GM18498 (cell line): ENCODE data around the gene ESPN.

Experiments used
- ATAC-seq: cut with Tn5 transposase; IDR thresholded peaks from one replicate; pipeline ENCODE4 v1.9.1; 2021; ENCODE audit warnings: mild to moderate bottlenecking, moderate library complexity; ENCODE audit not compliant: unreplicated experiment

The ESPN gene

GRCh38 chr1:6508816-6509189, 84.2 kb downstream of the ESPN start:
- no peak for ATAC-seq

GRCh38 chr1:6509220-6509918, 84.8 kb downstream of the ESPN start:
- no peak for ATAC-seq

GRCh38 chr1:6509919-6510291, 85.3 kb downstream of the ESPN start:
- no peak for ATAC-seq

- no peak for ATAC-seq
These were observed 85.9 kb downstream of the ESPN start for GRCh38 chr1:6510493-6510892.
